GM18858 (cell line): ENCODE results near the gene TMBIM1.
"Not testable (repeated sequence)": the region's sequence is repeated elsewhere in the genome, so short reads cannot be mapped to it uniquely, and the experiment has no call there.

Source experiments
- ATAC-seq: cut with Tn5 transposase; IDR thresholded peaks from one replicate; pipeline ENCODE4 v1.9.1; 2021; ENCODE audit not compliant: unreplicated experiment

TMBIM1 gene

DNA sequence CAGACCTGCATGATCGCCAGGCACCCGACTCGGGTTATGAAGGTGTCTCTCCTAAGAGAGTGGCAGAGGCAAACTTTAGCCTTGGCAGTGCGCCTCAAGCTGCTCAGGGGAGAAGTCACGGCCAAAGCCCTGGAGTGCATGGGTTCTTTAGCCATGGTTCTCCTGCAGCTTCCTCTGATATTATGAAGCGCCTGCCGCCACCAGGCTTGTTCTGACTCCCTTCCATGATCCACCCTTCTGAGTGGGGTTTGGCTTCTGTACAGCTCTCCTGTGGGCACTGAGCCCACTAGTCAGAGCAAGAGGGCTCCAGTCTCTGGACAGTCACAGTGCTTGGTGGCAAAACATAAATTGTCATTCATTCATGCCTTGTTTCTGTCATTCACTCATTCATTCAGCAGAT lies 25.9 kb upstream of the TMBIM1 start:
- no peak for ATAC-seq

DNA sequence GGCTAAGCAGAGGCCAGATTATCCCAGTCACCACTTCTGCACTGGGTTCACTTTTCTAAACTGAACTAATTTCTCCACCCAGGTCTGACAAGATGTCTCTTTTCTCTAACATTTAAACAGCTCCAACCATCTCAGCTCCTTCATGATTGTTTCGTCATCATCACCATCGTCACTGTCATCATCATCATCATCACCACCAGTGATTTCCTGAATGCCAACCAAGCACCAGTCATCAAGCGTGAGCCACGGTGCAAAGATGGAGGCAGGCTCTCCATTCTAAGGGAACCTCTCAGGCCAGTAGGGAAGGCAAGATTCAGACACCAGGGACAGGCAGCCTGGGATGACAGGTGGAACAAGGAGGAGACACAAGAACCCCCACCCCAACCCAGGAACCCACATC lies 25.5 kb upstream of the TMBIM1 start:
- ATAC-seq: no peak

DNA sequence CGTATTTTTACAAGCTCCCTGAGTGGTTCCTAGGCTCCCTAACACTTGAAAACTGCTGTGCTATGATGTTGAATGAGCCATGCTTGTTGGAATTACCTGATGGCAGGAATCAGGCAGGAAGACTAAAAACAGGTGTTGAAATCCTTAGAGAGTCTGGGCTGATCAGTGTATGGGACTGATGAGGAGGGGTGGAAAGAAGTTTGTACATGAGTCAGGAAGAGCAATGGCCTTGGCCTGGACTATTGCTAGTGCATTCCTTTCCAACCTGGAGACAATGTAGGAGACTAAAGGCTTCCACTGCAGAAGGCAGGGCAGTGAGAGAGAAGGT lies 25.0 kb upstream of the TMBIM1 start:
- ATAC-seq: no peak

DNA sequence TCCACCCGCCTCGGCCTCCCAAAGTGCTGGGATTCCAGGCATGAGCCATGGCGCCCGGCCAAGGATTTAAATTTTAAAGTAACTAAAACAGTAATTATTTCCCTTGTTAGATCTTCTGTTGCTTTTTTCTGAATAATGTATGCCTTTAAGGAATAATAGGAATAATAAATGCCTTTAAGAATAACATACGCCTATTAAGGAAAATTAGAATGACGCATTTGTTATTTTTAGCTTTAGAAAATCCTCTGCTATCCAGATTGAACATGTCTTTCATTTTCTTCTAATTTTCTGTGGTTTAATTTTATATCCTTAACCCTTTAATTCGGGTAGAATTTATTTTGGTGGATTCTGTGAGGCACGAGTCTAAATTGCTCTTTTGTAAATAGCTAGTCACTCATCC lies 23.1 kb upstream of the TMBIM1 start:
- ATAC-seq: no peak

DNA sequence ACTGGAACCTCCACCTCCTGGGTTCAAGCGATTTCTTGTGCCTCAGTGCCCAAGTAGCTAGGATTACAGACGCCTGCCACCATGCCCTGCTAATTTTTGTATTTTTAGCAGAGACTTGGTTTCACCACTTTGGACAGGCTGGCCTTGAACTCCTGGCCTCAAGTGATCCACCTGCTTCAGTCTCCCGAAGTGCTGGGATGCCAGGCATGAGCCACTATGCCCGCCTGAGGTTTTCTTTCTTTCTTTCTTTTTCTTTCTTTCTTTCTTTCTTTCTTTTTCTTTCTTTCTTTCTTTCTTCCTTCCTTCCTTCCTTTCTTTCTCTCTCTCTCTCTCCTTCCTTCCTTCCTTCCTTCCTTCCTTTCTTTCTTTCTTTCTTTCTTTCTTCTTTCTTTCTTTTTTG lies 22.5 kb upstream of the TMBIM1 start:
- not testable (repeated sequence) for ATAC-seq

DNA sequence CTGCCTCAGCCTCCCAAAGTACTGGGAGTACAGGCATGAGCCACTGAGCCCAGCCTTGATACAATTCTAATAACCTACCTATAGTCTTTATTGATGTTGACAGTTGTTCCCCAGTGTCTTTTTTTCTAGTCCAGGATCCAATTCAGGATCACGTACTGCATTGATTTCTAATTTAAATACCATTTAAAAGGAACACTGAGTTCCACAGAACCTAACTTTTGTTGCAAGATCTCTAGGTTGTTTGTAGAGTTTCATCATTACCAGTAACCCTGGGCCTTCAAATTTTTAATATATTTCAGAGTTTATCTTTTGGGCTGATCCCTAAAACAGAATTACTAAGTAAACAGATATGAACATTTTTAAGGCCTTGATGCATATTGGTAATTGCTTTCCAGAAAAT lies 21.1 kb upstream of the TMBIM1 start:
- ATAC-seq: no peak

DNA sequence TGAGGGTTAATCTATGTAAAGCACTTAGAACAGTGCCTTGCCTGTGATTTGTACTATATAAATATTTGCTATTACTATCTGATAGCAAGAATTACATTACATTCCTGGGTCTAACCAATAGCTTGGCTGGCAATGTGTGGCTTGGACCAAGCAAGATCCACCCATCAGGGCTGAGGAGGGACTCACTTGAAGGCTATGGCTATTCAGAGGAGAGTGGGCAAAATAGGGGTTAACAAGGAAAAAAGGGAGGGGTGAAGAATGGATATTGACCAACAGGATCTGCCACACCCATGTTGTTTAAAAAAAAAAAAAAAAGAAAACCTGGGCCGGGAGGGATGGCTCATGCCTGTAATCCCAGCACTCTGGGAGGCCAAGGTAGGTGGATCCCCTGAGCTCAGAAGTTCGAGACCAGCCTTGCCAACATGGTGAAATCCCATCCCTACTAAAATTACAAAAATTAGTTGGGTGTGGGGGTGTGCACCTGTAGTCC lies 20.0 kb upstream of the TMBIM1 start:
- no peak for ATAC-seq

DNA sequence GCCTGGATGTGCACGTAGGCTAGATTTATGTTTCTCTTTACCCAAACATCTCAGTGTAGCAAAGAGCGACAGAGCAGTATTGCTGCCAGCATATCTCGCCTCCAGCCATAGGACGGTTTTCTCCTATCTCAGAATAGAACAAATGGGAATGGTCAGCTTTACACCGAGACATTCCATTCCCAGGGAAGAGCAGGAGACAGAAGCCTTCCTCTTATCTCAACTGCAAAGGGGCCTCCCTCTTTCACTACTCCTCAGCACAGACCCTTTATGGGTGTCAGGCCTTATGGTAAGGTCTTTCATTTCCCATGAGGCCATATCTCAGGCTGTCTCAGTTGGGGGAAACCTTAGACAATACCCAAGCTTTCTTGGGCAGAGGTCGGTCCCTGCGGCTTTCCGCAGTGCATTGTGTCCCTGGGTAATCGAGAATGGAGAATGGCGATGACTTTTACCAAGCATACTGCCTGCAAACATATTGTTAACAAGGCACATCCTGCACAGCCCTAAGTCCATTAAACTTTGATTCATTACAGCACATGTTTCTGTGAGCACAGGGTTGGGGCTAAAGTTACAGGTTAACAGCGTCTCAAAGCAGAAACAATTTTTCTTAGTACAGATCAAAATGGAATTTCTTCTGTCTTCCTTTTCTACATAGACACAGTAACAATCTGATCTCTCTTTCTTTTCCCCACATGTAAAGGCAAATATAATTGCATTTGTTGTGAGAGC lies 19.4 kb upstream of the TMBIM1 start:
- ATAC-seq: not testable (repeated sequence)

DNA sequence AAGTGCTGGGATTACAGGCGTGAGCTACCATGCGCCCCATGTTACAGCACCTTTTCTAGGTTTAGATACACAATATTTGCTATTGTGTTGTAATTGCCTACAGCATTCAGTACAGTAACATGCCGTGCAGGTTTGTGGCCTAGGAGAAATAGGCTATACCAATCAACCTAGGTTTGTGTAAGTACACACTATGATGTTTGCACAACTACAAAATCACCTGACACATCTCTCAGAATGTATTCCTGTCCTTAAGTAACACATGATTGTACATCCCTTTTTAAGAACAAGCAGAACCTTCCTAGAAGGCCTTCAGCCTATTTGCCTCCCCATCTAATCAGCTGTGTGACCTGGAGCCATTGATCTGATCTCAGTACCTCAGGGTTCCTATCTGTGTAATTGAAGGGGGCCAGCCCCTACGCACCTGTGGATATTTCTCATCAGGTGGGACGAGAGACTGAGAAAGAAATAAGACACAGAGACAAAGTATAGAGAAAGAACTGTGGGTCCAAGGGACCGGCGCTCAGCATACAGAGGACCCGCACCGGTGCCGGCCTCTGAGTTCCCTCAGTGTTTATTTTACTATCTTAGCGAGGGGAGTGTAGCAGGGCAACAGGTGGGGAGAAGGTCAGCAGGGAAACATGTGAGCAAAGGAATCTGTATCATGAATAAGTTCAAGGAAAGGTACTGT lies 18.7 kb upstream of the TMBIM1 start:
- no peak for ATAC-seq

DNA sequence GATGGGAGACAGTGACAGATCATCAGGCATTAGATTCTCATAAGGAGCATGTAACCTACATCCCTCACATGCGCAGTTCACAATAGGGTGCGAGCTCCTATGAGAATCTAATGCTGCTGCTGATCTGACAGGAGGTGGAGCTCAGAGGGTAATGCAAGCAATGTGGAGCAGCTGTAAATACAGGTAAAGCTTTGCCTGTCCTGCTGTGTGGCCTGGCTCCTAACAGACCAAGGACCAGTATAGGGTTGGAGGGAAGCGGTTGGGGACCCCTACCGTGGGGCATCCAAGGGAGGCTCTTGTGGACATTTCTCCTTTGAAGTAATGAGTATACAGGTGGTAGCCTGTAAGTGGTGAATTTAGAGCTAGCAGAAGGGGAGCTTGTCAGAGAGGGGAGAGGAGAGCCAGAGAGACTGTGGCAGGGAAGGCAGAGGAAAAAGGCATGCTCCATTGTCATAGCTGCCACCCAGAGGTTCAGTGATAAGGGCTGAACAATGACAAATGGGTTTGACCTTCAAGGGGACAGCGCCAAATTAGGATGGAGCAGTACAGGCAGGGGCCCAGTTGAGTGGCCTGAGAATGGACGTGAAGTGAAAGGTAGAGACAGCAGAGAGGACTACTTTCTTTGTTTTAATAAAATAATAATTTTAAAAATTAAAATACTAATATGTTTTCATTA lies 15.2 kb upstream of the TMBIM1 start:
- ATAC-seq: no peak

DNA sequence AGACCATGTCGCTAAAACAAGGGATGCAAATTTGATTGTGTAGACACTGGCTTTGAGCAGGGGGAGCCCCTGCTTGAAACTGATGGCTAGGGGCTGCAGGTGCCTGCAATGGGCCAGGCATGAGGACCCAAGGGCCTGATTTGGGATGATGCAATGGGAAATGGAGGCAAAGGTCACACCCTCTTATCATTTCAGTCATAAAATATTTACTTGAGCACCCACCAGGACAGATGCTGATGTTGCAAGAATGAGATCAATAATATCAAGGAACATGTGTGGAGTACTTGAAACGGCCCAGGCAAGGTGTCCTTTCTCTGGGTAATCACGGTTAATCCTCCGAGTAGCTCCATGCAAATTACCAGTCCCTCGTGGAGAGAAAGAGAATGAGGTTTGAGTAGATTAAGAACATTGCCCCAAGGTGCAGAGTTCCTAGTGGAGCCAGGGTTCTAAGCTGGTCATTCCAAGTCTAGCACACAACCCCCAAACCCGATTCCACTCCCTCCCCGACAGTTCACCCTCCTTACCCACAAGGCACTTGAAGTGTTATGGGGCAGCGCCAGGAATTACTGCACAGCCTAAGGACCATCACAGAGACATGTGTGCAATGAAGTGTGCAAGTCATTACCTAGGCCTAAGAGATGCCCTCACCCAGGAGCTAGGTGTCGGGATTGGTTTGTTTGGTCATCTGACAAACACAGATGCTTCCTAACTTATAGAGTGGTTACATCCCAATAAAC lies 14.0 kb upstream of the TMBIM1 start:
- no peak for ATAC-seq

DNA sequence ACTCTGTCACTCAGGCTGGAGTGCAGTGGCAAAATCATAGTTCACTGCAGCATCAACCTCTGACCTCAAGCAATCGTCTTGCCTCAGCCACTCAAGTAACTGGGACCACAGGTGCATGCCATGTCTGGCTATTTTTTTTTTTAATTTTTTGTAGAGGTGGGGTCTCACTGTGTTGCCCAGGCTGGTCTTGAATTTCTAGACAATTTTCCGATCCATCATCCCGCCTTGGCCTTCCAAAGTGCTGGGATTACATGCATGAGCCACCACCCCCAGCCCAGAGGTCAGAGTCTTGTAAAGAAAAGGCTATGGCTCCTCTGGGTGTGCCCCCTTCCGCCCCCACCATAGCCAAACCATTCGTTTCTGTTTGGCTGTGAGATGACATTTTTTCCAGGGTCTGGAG lies 13.1 kb upstream of the TMBIM1 start:
- no peak for ATAC-seq

DNA sequence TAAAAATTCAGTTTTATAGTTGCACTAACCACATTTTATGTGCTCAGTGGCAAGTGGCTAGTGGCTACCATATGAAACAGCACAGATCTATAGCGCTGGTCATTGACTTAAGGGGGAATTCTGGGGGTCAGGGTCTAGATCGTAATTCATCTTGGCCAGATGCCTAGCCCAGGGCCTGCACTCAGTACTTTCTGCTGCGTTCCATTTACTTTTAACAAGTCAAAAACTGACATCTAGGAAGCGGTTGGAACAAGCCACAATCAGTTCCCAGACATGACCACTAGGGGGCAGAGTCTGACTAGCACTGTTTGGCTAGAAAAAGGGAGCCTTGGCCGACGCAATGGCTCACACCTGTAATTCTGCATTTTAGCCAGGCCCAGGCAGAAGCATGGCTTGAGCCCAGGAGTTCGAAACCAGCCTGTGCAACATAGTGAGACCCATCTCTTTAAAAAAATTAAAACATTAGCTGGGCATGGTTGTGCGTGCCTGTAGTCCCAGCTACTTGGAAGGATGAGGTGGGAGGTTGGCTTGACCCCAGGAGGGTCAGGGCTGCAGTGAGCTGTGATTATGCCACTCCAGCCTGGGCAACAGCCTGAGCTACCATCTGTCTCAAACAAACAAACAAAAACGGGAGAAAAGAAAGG lies 9.0 kb upstream of the TMBIM1 start:
- ATAC-seq: no peak

DNA sequence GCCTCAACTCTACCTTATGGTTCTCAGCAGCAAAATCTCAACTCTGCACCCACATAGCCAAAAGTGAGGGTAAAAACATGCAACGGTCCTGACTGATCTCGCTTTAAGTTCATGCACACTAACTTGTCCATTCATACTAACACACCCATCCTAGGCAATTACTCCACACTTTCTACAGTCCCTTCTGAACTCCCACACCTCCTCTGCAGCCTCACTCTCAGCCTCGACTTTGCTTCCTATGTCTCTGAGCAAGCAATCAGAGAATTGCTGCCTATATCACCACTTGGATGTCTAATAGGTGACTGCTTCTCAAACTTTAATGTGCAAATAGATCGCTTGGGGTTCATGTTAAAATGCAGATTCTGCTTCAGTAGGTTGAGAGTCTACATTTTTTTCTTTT lies 7.8 kb upstream of the TMBIM1 start:
- ATAC-seq: no peak

DNA sequence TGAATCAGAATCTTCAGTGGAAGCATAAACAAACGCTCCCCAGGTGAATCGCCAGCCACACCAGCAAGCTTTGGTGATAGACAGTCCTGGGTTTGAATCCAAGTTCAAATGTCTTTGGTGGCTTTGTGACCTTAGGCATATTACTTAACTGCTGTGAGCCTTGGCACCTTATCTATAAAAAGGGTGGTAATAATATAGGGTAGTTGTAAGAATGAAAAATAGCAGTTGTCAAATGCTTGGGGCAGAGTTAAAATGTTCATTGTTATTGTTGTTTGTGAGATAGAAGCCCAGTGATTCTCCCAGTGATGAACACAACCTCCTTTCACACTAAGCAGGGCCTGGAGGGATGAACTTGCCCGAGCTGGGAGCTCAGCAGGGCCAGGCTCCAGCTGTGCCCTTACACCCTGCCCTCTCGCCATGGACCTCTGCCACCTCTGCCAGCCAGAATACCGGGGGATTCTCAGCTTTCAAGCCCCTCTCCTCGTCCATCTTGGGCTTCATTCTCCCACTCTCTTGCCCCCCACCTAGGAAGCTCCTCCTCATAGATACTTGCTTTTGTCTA lies 6.1 kb upstream of the TMBIM1 start:
- no peak for ATAC-seq

DNA sequence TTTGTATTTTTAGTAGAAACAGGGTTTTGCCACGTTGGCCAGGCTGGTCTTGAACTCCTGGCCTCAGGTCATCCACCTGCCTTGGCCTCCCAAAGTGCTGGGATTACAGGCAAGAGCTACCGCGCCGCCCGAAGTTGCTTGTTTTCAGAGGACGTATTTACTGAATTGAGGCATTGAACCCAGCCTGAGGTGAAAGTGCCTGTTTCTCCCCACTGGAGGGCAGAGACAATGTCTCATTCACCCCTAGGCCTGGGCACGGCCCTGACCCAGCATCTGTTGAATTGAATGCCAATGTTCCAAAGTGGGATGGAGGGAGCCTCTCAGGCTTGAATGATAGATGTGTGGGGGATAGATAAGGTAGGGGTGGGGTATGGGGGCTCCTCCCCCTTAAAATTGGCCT lies 4.5 kb upstream of the TMBIM1 start:
- no peak for ATAC-seq

DNA sequence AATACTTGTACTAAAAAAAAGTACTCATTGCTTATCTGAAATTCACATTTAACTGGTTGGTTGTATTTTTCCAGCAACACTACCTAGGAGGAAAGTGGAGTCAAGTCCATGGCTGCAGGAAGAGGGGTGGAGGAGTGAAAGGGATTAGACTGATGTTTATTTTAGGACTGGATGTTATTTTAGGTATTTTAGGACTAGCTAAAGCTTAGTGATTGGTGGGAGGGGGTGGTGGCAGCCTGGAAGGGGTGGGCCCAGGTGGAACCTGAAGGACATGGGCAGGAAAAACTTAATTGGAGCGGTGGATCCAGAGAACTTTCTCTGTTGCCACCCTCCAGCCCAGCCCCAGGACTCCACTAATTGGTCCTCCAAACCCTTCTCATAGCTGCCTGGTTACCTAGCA lies 3.9 kb upstream of the TMBIM1 start:
- no peak for ATAC-seq

DNA sequence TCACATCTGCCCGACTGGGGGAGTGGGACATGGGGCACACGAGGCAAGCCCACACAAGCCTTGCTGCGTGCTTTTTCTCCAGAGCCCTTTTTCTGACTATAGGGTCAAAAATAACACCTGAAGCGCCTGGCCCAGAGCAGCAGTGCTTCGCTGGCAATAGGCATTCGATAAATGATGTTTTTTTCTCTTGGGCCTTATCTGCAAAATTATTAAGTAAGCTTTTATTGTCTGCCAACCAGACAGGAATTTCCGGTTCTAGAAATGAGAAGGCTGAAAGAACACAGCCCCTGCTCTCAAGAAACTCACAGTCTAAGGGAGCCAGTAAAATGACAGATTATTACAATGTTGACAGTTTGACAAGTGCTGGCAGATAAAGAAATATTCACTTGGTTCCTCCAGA lies 2.7 kb upstream of the TMBIM1 start:
- no peak for ATAC-seq

DNA sequence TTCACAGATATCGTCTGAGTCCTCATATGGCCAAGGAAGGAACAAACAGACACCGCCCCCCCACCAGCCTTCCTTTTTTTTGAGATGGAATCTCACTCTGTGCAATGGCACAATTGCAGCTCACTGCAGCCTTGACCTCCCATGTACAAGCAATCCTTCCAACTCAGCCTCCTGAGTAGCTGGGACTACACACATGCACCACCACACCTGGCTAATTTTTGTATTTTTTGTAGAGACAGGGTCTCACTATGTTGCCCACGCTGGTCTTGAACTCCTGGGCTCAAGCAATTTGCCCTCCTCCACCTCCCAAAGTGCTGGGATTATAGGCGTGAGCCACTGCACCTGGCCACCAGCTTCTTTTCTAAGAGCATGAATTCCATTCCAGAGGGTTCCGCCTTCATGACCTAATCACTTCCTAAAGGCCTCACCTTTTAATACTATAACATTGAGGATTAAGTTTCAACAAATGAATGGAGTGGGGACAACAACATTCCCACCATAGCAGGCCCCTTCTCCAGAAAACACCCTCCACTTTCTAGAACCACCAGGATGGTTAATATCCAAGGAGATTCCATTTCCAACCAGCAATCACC lies 2.2 kb upstream of the TMBIM1 start:
- ATAC-seq: no peak

DNA sequence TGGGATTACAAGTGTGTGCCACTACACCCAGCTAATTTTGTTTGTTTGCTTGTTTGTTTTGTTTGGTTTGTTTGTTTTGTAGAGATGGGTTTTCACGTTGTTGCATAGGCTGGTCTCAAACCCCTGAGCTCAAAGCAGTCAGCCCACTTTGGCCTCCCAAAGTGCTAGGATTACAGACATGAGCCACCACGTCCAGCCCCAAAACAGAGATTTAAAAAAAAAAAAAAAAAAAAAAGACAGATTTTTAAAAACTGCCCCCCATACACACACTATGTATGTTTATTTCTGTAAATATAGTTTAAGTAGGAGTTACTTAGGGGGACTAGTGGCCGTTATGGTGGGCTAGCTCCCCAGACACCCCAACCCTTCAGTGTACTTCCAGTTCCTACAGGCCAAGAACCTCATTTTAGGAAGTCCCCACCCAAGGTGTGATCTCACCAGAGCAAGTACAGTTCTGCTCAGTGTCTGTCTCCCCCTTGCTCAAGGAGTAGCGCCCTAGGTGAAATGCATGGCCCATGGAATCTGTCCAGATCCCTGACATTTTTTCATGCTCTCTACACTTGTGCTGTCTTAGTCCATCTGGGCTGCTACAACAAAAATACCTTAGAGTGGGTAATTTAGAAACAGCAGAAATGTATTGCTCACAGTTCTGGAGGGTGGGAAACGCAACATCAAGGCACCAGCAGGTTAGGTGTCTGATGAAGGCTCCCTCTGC lies 1.6 kb upstream of the TMBIM1 start:
- ATAC-seq: no peak
